SKM-1 (cell line): ENCODE measurements around the gene GP1BA.

Experiments used
- DNase-seq: peaks from one replicate; lab custom pipeline; 2025; ENCODE audit not compliant: unreplicated experiment; lab: John Stamatoyannopoulos, UW

The GP1BA gene

GRCh38 chr17:4971826-4972225, 39.7 kb downstream of the GP1BA start:
- DNase-seq: no peak

GRCh38 chr17:4972322-4972721, 40.2 kb downstream of the GP1BA start:
- no peak for DNase-seq

GRCh38 chr17:4972752-4973151, 40.7 kb downstream of the GP1BA start:
- no peak for DNase-seq

- DNase-seq: peak; percentile 49
Observed at GRCh38 chr17:4973256-4974114, 41.4 kb downstream of the GP1BA start.

- no peak for DNase-seq
Observed at GRCh38 chr17:4974115-4974670, 42.1 kb downstream of the GP1BA start.

- DNase-seq: peak; percentile 51
Observed at GRCh38 chr17:4978726-4979125, 46.6 kb downstream of the GP1BA start.

- no peak for DNase-seq
Observed at GRCh38 chr17:4980644-4981216, 48.7 kb downstream of the GP1BA start.

- DNase-seq: no peak
Observed at GRCh38 chr17:4982305-4982704, 50.2 kb downstream of the GP1BA start.
